ENCODE data around the gene DDX39A.

DNA sequence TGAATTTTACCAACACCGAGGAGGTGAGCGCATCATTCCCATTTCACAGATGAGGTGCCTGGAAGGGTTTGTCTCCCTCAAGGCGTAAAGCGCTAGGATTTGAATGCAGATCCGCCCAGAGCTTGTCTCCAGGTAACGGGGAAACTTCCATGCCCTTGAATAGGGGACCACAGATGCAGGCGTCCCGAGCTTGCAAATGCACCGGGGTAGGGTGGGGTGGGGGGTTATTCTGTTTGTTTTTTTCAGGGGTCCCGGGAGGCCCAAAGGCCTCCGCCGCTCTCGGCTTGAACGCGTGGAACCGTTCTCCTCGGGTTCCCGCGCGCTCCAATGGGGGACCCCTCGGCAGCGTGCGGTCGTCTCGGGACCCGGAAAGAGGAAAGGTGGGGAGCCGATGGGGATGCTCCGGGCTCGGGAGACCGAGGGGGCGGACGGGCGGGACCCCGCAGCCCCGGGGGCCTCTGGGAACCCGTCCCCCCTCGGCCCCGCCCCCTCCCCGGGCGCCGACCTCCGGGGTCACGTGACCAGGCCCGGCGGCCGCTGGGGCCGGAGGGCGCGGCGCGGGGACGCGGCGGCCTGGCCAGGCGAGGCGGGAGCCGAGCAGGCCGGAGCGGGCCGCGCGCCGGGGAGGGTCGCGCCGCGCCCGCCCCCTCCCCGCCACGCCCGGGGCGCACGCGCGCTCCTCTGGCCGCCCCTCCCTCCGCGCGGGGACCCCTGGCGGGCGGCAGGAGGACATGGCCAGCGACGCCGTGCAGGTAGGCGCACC, 13.8 kb upstream of the DDX39A start, which contains the start of gene PKN1:
- TF ChIP-seq, protein P1, sequence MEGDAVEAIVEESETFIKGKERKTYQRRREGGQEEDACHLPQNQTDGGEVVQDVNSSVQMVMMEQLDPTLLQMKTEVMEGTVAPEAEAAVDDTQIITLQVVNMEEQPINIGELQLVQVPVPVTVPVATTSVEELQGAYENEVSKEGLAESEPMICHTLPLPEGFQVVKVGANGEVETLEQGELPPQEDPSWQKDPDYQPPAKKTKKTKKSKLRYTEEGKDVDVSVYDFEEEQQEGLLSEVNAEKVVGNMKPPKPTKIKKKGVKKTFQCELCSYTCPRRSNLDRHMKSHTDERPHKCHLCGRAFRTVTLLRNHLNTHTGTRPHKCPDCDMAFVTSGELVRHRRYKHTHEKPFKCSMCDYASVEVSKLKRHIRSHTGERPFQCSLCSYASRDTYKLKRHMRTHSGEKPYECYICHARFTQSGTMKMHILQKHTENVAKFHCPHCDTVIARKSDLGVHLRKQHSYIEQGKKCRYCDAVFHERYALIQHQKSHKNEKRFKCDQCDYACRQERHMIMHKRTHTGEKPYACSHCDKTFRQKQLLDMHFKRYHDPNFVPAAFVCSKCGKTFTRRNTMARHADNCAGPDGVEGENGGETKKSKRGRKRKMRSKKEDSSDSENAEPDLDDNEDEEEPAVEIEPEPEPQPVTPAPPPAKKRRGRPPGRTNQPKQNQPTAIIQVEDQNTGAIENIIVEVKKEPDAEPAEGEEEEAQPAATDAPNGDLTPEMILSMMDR (IDR thresholded peaks at IDR 0.05) = no peak
- peak in 1 of 4 donors; percentile 6 for TF ChIP-seq POLR2A (IDR thresholded peaks at IDR 0.05)

All from esophagus squamous epithelium (tissue), 4 donors.